ENCODE results near the gene TANGO2.
A peak's percentile ranks its signal among the peaks of the same experiment; 100 is the strongest.

TANGO2 gene

GRCh38 chr22:19981961-19982920 is 38.7 kb upstream of the TANGO2 start:
- no peak overlapping the region for H3K4me3 ChIP-seq (ENCODE audit: low read depth, low read length)
- no peak for DNase-seq (ENCODE audit: low read depth)

GRCh38 chr22:19982991-19983578 is 37.8 kb upstream of the TANGO2 start:
- DNase-seq (ENCODE audit: low read depth): no peak

DNA sequence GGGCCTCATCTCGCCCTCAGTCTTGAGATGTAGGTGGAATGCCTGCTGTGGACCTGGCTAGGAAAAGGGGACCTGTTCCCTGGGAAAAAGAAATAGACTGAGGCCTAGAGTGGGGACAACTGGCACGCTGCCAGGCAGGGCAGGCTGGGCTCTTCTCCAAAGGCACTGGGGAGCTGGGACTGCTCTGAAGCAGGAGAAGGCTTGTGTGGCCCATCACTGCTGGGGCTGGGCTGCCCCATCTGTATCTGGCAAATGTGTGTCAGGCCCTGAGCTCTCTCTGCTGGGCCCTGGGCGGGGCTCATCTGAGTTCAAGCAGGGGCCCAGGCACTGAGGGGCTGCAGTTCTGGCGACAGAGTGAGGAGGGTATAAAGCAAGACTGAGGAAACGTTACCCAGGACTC is 37.2 kb upstream of the TANGO2 start:
- DNase-seq (ENCODE audit: low read depth): no peak
- H3K4me3 ChIP-seq (ENCODE audit: low read depth, low read length): no peak overlapping the region

More at GRCh38 chr22:19982991-19983578, 37.8 kb upstream of the TANGO2 start:
- H3K4me3 ChIP-seq (ENCODE audit: low read depth, low read length): no peak overlapping the region

DNA sequence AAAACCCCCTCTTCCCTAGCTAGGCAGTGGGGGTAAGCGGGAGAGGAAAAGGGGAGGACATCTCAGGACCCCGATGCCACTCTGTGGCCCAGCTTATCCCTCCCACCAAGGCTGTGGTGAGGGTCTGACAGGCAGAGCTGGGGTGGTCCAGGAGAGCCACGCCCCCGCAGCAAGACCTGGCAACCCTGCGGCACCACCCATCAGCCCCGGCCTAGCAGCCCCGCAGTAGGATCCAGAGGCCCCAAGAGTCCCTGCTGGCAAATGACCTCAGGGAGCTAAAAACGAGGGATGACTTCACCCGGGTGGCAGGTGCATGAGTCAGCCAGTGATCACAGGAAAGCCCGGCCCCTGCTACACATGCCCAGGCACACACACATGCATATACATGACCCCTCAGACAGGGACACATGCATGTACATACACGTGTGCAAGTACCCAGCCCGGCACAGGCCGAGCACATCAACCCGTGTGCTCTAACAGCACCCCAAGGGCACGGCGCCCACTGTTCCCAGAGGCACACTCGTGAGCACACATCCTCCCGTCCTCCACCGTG is 36.6 kb upstream of the TANGO2 start:
- H3K4me3 ChIP-seq (ENCODE audit: low read depth, low read length): no peak overlapping the region
- no peak for DNase-seq (ENCODE audit: low read depth)

- no peak for DNase-seq (ENCODE audit: low read depth)
- H3K4me3 ChIP-seq (ENCODE audit: low read depth, low read length): no peak overlapping the region
Observed at GRCh38 chr22:19984851-19985811, 35.8 kb upstream of the TANGO2 start.

DNA sequence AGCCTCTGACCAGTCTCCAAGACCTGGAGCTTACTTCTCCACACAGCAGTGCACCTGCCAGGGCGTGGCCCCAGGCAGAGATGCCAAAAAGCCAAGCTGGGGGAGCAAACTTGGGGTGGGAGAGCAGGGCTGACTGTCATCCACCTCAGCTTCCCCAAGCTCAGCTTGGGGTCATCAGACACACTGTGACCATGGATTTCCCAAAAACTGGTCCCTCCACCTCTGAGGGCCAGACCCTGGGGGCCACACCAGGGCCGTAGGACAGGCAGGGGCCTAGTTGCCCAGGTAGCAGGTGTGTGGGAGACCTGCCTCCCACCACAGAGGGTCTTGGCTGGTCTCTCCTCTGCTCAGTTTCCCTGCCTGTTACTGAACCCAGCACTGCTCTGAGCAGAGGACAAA is 34.9 kb upstream of the TANGO2 start:
- DNase-seq (ENCODE audit: low read depth): no peak
- peak overlapping the region; percentile 62 for H3K4me3 ChIP-seq (ENCODE audit: low read depth, low read length)

- no peak for DNase-seq (ENCODE audit: low read depth)
- peak overlapping the region; percentile 62 for H3K4me3 ChIP-seq (ENCODE audit: low read depth, low read length)
Observed at GRCh38 chr22:19986410-19987341, 34.2 kb upstream of the TANGO2 start.

DNA sequence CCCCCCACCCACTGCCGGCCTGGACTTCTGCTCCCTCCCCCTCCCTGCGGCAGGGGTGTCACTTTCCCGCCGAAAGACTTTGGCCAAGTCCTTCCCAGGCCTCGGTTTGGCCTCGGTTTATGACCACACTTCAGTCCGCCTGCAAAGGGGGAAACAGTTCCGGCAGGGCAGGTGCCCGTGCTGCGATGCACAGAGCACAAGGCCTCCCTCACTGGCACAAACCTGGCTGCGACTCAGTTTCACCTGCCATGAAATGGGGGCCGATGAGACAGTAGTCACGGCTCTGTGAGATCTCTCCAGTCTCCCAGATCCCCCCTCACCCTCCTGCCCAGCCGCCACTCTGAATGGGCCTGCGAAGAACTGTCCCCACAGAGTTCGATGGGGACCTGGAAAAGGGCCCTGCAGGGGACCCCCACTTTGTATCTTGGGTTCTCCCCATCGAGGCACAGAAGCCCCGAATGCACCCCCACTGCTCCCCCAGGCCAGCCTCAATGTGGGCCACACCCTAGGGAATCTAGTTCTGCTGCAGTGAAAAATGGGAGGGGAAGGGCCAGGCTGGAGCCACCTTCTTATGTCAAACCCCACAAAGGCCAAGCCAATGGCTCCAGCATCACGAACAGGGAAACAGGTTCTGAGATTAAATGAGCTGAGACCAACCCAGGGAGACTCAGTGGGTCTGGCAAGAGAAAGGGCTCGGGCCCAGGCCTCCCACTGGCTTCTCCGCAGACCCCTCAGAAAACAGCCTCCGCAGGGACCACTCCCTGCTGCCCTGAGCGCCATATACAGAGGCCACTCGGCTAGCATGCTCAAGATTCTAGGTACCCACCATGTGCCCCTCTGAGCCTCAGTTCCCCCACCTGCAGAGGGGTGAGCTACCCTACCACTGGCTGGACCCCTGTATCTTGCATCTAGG is 33.3 kb upstream of the TANGO2 start:
- H3K4me3 ChIP-seq (ENCODE audit: low read depth, low read length): no peak overlapping the region
- DNase-seq (ENCODE audit: low read depth): no peak

GRCh38 chr22:19988331-19988808 is 32.5 kb upstream of the TANGO2 start:
- no peak overlapping the region for H3K4me3 ChIP-seq (ENCODE audit: low read depth, low read length)

DNA sequence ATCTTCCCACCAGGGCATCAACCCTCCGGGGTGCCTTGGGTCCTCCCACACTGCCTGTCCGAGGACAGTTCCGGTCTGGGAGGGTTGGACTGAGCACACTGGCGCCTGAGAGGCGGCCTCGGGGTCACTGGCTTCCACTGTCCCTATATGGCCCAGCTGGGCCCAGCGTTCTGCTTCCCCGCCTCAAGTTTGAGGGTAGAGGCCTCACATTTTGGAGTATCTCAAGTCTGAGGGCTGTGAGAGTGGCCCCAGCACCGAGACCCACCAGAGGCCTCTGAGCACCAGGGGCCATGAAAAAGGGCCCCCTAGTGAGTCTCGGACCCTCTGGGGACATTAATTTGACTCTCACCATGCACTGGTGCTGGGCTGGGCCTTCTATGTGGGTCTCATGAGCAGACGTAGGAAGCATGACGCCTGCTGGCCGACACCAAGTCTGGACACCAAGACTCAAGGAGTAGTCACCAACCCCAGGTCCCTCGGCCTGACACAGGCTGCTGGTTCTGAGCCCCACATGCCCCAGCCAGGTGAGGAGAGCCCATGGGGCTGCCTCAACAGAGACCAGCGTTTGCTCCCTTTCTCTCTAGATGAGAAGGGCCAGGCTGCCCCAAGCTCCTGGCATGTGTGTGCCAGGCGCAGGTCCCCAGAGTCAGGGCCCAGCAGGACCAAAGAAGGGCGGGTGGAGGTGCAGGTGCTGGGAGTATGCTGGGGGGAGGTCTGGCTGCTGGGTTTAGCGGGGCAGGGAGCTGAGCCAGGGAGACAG is 31.8 kb upstream of the TANGO2 start:
- no peak overlapping the region for H3K4me3 ChIP-seq (ENCODE audit: low read depth, low read length)
- no peak for DNase-seq (ENCODE audit: low read depth)

More at GRCh38 chr22:19988331-19988808, 32.5 kb upstream of the TANGO2 start:
- no peak for DNase-seq (ENCODE audit: low read depth)

DNA sequence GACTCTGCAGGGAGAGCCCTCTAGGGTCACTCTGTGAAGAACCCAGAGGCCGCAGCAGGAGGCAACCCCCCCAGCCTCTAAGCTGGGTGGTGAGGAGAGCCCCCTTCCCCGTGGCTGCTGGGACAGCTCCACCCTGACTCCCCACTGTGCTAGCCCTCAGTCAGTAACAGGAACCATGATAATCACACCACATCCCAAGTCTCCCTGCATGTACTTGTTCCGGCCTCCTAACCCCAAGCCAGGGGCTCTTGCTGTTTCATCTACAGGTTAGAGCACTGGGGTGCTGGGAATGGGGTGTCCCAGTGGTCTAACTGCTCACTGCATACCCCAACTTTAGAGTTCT is 31.2 kb upstream of the TANGO2 start:
- no peak overlapping the region for H3K4me3 ChIP-seq (ENCODE audit: low read depth, low read length)
- DNase-seq (ENCODE audit: low read depth): no peak

- H3K4me3 ChIP-seq (ENCODE audit: low read depth, low read length): no peak overlapping the region
- DNase-seq (ENCODE audit: low read depth): no peak
Observed at GRCh38 chr22:19990188-19990587, 30.7 kb upstream of the TANGO2 start.

DNA sequence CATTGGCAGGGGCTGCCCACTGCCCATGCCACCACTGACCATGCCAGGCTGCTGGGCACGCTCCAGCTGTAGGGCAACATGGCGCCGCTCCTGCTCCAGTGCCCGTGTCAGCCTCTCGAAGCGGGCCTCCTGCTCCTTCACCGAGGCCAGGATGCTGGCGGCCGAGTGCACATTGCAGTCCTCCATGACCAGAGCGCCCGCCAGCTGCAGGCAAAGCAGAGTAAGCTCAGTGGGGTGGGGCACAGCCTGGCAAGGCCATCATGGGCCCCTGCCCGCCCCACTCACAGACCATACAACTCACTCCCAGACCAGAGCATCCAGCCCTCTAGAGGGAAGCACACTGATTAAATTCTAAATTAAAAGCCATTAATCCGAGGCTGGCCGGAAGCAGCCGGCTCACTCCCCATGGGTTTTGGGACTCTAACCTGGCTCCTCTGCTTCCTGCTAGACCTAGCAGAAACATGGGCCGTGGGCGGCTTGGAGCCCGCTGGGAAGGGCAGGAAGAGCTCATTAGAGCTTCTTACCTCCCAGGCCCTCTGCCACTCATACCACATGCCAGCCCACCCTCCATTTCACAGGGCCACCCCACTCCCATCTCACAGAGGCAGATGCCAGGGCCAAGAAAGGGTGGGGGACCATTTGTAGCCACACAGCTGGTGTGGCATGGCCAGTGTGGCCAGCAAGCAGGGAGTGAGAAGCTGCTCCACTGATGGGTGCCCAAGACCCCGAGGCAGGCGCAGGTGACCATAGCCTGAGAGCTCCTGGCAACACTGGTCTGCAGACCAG is 30.1 kb upstream of the TANGO2 start:
- DNase-seq (ENCODE audit: low read depth): no peak
- H3K4me3 ChIP-seq (ENCODE audit: low read depth, low read length): no peak overlapping the region

GRCh38 chr22:19991395-19991644 is 29.6 kb upstream of the TANGO2 start:
- DNase-seq (ENCODE audit: low read depth): no peak
- H3K4me3 ChIP-seq (ENCODE audit: low read depth, low read length): no peak overlapping the region

GRCh38 chr22:19991645-19992451 is 29.1 kb upstream of the TANGO2 start:
- DNase-seq (ENCODE audit: low read depth): no peak
- H3K4me3 ChIP-seq (ENCODE audit: low read depth, low read length): no peak overlapping the region
